Measurements from ENCODE around the gene TEX48. TPM values are rescaled to one million over a fixed set of nuclear protein-coding genes. Genes with fewer than 3 reads are reported as not detected.

TEX48 gene
- polyA plus RNA-seq, 1 of the 3 experiments (the other 2 are of a cell fraction): 0.46 TPM

DNA sequence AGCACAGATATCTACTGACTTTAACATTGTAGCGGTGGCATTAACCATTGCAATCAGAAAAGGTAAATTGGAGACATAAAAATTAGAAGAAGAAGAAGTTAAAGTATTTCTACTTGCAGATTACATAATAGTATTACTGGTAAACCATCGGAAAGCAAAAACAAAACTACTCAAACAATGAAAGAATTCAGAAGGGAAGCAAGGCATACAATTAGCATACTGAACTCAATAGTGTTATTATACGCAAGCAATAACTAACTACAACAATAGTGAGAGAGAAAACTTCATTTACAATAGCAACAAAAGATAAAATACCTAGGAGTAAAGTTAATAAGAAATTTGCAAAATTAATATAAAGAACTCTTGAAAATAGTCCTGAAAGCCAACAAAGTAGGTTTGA is 17.8 kb downstream of the TEX48 start (continued):
- TF ChIP-seq MEF2A (IDR thresholded peaks at IDR 0.05; ENCODE audit: borderline replicate concordance, low read depth) (no peak), MXI1 (IDR thresholded peaks at IDR 0.05; ENCODE audit: low read depth, low read length) (no peak), ELF1 (IDR thresholded peaks at IDR 0.05) (no peak), SMC3 (IDR thresholded peaks at IDR 0.05; ENCODE audit: low read depth, low read length) (no peak), TCF12 (IDR thresholded peaks at IDR 0.05) (no peak), RXRA (IDR thresholded peaks at IDR 0.05; ENCODE audit: borderline replicate concordance, low read depth) (no peak)

DNA sequence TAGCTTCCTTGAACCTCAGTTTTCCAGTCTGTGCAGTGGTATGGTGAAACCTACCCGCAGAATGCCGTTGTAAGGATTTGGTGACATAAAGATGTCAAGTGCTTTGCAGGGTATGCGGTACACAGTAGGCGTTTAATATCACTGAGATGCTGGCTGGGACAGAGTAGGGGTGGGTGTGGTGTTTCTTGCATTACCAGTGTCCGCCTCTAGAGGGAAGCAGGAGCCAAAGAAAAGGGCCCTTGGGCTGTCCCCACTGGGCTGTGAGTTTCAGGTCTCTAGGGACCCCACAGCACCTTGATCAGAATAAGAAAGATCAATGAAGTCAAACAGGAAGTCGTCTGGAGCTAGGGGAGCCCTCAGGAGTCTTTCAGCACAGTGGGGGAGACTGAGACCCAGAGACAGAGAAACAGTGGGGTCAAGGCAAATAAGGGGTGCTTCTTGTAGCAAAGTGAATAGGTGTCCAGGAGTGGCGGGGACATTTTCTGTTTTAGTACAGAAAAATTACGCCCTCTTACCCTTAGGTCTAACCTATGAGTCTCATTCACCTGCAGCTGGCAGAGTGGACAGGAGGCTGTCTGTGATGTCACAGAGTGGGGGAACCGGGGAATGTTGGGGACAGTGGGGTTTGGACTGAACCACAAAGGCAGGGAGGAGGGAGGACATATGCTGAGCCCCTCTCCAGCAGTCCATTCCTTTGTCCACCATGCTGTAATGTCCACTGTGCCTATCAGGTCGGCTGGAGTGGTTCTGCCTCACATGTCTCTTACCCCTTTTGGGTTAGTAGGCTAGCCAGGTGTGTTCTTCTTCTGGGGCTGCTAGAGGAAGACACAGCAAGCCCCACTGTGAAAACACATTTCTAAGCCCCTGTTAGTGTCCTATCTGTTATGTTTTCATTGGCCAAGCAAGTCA is 19.7 kb downstream of the TEX48 start:
- WGBS (ENCODE audit: low lambda C conversion rate): 19% methylated on average over 10 of the region's 10 CpGs

More for the DNA sequence above, 19.7 kb downstream of the TEX48 start:
- CTCF ChIA-PET: interaction anchor here (0.6 to 3.6 kb wide), 42 partner anchors 9 to 930 kb away, joined by 3 to 28 read pairs (median 4); no protein-coding TSS in a partner anchor
- Histone ChIP-seq H3K9ac (no peak overlapping the region), H3K4me3 (ENCODE audit: low read depth in 2 of 2, low read length in 1 of 2) (no peak overlapping the region), H4K20me1 (ENCODE audit: insufficient read depth) (no peaks in the 10 kb centered on the region), H3K4me2 (no peak overlapping the region), H3K27me3 (ENCODE audit: insufficient read depth) (no peaks in the 10 kb centered on the region; the same call in 1 of the 2 replicates), H3F3A (replicated peaks; ENCODE audit: insufficient read depth) (peaks cover 3% of the 10 kb centered on the region), H3K9me3 (no peaks in the 10 kb centered on the region), H3K79me2 (ENCODE audit: insufficient read depth) (no peaks in the 10 kb centered on the region), H3K9me2 (no peaks in the 10 kb centered on the region), H3K4me1 (ENCODE audit: control insufficient read depth in 1 of 2, insufficient read depth in 2 of 2, low read depth in 1 of 2, low read length in 1 of 2) (no peaks in the 10 kb centered on the region), H2AFZ (ENCODE audit: low read depth) (no peak overlapping the region), H3K27ac (ENCODE audit: low read depth in 2 of 2, low read length in 1 of 2) (no peak overlapping the region), H3K36me3 (replicated peaks in 1 of 2; ENCODE audit: control insufficient read depth in 1 of 2, insufficient read depth in 2 of 2, low read length in 1 of 2) (no peaks in the 10 kb centered on the region)
- POLR2A ChIA-PET: no interaction called here
- TF ChIP-seq RAD21 (IDR thresholded peaks at IDR 0.05; ENCODE audit: low read length): peak; percentile 78
- peak; percentile 89 for TF ChIP-seq CTCF (IDR thresholded peaks at IDR 0.05)
- TF ChIP-seq, protein P1, sequence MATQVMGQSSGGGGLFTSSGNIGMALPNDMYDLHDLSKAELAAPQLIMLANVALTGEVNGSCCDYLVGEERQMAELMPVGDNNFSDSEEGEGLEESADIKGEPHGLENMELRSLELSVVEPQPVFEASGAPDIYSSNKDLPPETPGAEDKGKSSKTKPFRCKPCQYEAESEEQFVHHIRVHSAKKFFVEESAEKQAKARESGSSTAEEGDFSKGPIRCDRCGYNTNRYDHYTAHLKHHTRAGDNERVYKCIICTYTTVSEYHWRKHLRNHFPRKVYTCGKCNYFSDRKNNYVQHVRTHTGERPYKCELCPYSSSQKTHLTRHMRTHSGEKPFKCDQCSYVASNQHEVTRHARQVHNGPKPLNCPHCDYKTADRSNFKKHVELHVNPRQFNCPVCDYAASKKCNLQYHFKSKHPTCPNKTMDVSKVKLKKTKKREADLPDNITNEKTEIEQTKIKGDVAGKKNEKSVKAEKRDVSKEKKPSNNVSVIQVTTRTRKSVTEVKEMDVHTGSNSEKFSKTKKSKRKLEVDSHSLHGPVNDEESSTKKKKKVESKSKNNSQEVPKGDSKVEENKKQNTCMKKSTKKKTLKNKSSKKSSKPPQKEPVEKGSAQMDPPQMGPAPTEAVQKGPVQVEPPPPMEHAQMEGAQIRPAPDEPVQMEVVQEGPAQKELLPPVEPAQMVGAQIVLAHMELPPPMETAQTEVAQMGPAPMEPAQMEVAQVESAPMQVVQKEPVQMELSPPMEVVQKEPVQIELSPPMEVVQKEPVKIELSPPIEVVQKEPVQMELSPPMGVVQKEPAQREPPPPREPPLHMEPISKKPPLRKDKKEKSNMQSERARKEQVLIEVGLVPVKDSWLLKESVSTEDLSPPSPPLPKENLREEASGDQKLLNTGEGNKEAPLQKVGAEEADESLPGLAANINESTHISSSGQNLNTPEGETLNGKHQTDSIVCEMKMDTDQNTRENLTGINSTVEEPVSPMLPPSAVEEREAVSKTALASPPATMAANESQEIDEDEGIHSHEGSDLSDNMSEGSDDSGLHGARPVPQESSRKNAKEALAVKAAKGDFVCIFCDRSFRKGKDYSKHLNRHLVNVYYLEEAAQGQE (IDR thresholded peaks at IDR 0.05; ENCODE audit: low read depth, low read length): no peak
- no peak for TF ChIP-seq TAF1 (IDR thresholded peaks at IDR 0.05; ENCODE audit: borderline replicate concordance, low read depth, low read length)
- TF ChIP-seq SMC3 (IDR thresholded peaks at IDR 0.05; ENCODE audit: low read depth, low read length): peak; percentile 67
- no peak for TF ChIP-seq RCOR1 (IDR thresholded peaks at IDR 0.05; ENCODE audit: low read length)
- TF ChIP-seq FOSL2 (IDR thresholded peaks at IDR 0.05; ENCODE audit: borderline replicate concordance, low read depth): no peak
- no peak for TF ChIP-seq NRF1 (IDR thresholded peaks at IDR 0.05; ENCODE audit: low read depth, low read length)
- no peak for TF ChIP-seq EZH2phosphoT487 (IDR thresholded peaks at IDR 0.05; ENCODE audit: borderline replicate concordance, low read depth)
- peak; percentile 77 for DNase-seq
